Endothelial cell of umbilical vein (primary cell): ENCODE results near the gene MPIG6B. TPM values are rescaled to one million over a fixed set of nuclear protein-coding genes. Genes with fewer than 3 reads are reported as not detected.

ENCODE experiments used
- BruUV-seq: library from RNA; stranded (reverse); fragments of 400-500 nt; replicated peaks from 2 replicates; lab custom pipeline; 2021; lab: Mats Ljungman, UMichigan
- CTCF ChIA-PET: fragments of 300-600, 350-600 bp; sonication (Branson Sonifier 250); formaldehyde crosslinking; loops from one replicate; lab custom pipeline; 2021; ENCODE audit warnings: antibody characterized with exemption, inconsistent platforms; lab: Charles Lee
- POLR2A ChIA-PET: fragments of 300-600, 350-600 bp; sonication (Branson Sonifier 250); formaldehyde crosslinking; loops from one replicate; lab custom pipeline; 2021; ENCODE audit warnings: antibody characterized with exemption, inconsistent platforms; lab: Charles Lee
- DNase-seq: peaks from one replicate; pipeline ENCODE4 v3.0.0-alpha.2; 2011; ENCODE audit warnings: low read depth, low spot score
- FAIRE-seq: peaks from 2 replicates; lab custom pipeline; 2011; peaks lifted over from hg19 to GRCh38; lab: Jason Lieb, UNC
- H2AFZ ChIP-seq: 2 replicates; pipeline ENCODE4 v1.6.0; 2012; ENCODE audit warnings: low read depth, low read length, control low read depth, inconsistent platforms
- H3K27ac ChIP-seq: 2 replicates; pipeline ENCODE4 v1.5.1; 2011; ENCODE audit warnings: low read depth, mild to moderate bottlenecking, control low read depth, low read length, moderate library complexity; ENCODE audit not compliant: insufficient read depth
- H3K27me3 ChIP-seq, 2 experiments: 2 replicates each; pipeline versions ENCODE4 v1.6.0 to v1.6.1; 2011; ENCODE audit warnings: low read length in 2 of 2, mixed read lengths in 1 of 2; ENCODE audit not compliant: control insufficient read depth in 2 of 2, insufficient read depth in 2 of 2
- H3K36me3 ChIP-seq, 2 experiments: 2 replicates in 1 of 2; 3 replicates in 1 of 2; pipeline ENCODE4 v1.5.1; 2011; ENCODE audit warnings: low read length in 2 of 2, mild to moderate bottlenecking in 1 of 2, moderate library complexity in 1 of 2; ENCODE audit not compliant: control insufficient read depth in 2 of 2, insufficient read depth in 2 of 2; ENCODE audit errors: extremely low read depth in 1 of 2
- H3K4me1 ChIP-seq: 3 replicates; pipeline ENCODE4 v1.5.1; 2011; ENCODE audit warnings: mild to moderate bottlenecking, low read length; ENCODE audit not compliant: control insufficient read depth, insufficient read depth; ENCODE audit errors: extremely low read depth
- H3K4me2 ChIP-seq: 2 replicates; pipeline ENCODE4 v1.6.1; 2011; ENCODE audit warnings: low read length, control low read depth, mixed read lengths; ENCODE audit not compliant: insufficient read depth
- H3K4me3 ChIP-seq, 3 experiments: fragments of 200-600 bp in 1 of 3; sonication (generic), shearing (Covaris generic) in 1 of 3; replicated peaks in 1 of 3; 2 replicates each; pipeline ENCODE4 v1.5.1; 2011 to 2016; ENCODE audit warnings: control low read depth in 3 of 3, low read length in 3 of 3, mild to moderate bottlenecking in 2 of 3, inconsistent platforms in 1 of 3, low read depth in 1 of 3, moderate library complexity in 1 of 3; ENCODE audit not compliant: insufficient read depth in 1 of 3
- H3K79me2 ChIP-seq: 2 replicates; pipeline ENCODE4 v1.6.0; 2012; ENCODE audit warnings: low read length, inconsistent platforms; ENCODE audit not compliant: control insufficient read depth, insufficient read depth
- H3K9ac ChIP-seq: replicated peaks from 2 replicates; pipeline ENCODE3; 2011; ENCODE audit warnings: low read length, control low read depth; ENCODE audit not compliant: insufficient read depth; ENCODE audit errors: extremely low read depth
- H3K9me1 ChIP-seq: replicated peaks from 3 replicates; pipeline ENCODE4 v1.6.0; 2011; ENCODE audit warnings: mild to moderate bottlenecking, low read length; ENCODE audit not compliant: control insufficient read depth, insufficient read depth; ENCODE audit errors: extremely low read depth
- H3K9me3 ChIP-seq: replicated peaks from 2 replicates; pipeline ENCODE4 v1.5.1; 2012; ENCODE audit warnings: low read length, inconsistent platforms; ENCODE audit not compliant: control insufficient read depth, insufficient read depth
- H4K20me1 ChIP-seq: replicated peaks from 2 replicates; pipeline ENCODE3; 2011; ENCODE audit warnings: mild to moderate bottlenecking, low read length; ENCODE audit not compliant: control insufficient read depth, insufficient read depth; ENCODE audit errors: extremely low read depth
- EZH2 ChIP-seq: IDR thresholded peaks from 2 replicates; pipeline ENCODE4 v1.6.1; 2012; ENCODE audit warnings: borderline replicate concordance, low read depth, mild to moderate bottlenecking, moderate library complexity, low read length, inconsistent platforms; ENCODE audit not compliant: severe bottlenecking
- FOS ChIP-seq: IDR thresholded peaks from 2 replicates; pipeline ENCODE4 v1.6.1; 2011; ENCODE audit warnings: mild to moderate bottlenecking, low read length, moderate library complexity, borderline replicate concordance; ENCODE audit not compliant: insufficient read depth
- GATA2 ChIP-seq: IDR thresholded peaks from 2 replicates; pipeline ENCODE4 v1.7.0; 2011; ENCODE audit warnings: low read depth, mild to moderate bottlenecking, moderate library complexity, mixed read lengths, low read length; ENCODE audit not compliant: insufficient read length, insufficient read depth
- JUN ChIP-seq: IDR thresholded peaks from 2 replicates; pipeline ENCODE4 v1.6.1; 2011; ENCODE audit warnings: borderline replicate concordance, low read depth; ENCODE audit not compliant: insufficient read length, insufficient read depth
- MYC ChIP-seq: IDR thresholded peaks from one replicate; pipeline ENCODE4 v1.6.1; 2011; ENCODE audit warnings: mild to moderate bottlenecking, low read depth, low read length
- POLR2A ChIP-seq: IDR thresholded peaks from 2 replicates; pipeline ENCODE4 v1.6.1; 2012; ENCODE audit warnings: low read depth, mild to moderate bottlenecking, control low read depth, low read length
- POLR2AphosphoS5 ChIP-seq: IDR thresholded peaks from 2 replicates; pipeline ENCODE4 v1.6.1; 2012; ENCODE audit warnings: low read depth, mild to moderate bottlenecking, control low read depth, low read length, moderate library complexity; ENCODE audit not compliant: insufficient read depth
- dilution Hi-C: fragments of 300-500 bp; cut with MboI; formaldehyde crosslinking; loops from one replicate; pipeline ENCODE4 v1.15.0; 2019; ENCODE audit warnings: low sequenced_read_pairs; ENCODE audit not compliant: extremely low pct_ligation_motif_present
- intact Hi-C: fragments of 100-400 bp; cut with micrococcal nuclease; formaldehyde crosslinking; loops from one replicate; pipeline ENCODE4 v1.10.0; 2022
- polyA plus RNA-seq, 4 experiments: library from polyadenylated mRNA; depleted of rRNA in 3 of 4; stranded (reverse) in 3 of 4; unstranded in 1 of 4; fragments of >200 nt; gene quantifications; 2 replicates each; pipeline versions ENCODE4 v1.2.1 to v1.2.3, GENCODE V29; 2011 to 2012; ENCODE audit warnings: missing spikeins in 1 of 4
- total RNA-seq: library from RNA; stranded (reverse); gene quantifications from 2 replicates; pipeline ENCODE4 v1.2.3, GENCODE V29; 2021
- TF ChIP-seq, protein P1 (sequence below): IDR thresholded peaks from 2 replicates; pipeline ENCODE4 v1.6.1; 2011; ENCODE audit not compliant: insufficient read depth, insufficient read length
- TF ChIP-seq, protein P2 (sequence below), 2 donors: IDR thresholded peaks; 1 replicate in 1 of 2; 2 replicates in 1 of 2; pipeline ENCODE4 v1.5.1; 2011; ENCODE audit warnings: low read length in 2 of 2, mild to moderate bottlenecking in 2 of 2, moderate library complexity in 2 of 2, control low read depth in 1 of 2, inconsistent platforms in 1 of 2, low read depth in 1 of 2; ENCODE audit not compliant: insufficient read depth in 1 of 2; ENCODE audit errors: extremely low read depth in 1 of 2

The MPIG6B gene
- total and polyA plus RNA-seq, 2 donors (not counting 3 experiments of a cell fraction or from before 2014, with no cell fraction given): not detected

DNA sequence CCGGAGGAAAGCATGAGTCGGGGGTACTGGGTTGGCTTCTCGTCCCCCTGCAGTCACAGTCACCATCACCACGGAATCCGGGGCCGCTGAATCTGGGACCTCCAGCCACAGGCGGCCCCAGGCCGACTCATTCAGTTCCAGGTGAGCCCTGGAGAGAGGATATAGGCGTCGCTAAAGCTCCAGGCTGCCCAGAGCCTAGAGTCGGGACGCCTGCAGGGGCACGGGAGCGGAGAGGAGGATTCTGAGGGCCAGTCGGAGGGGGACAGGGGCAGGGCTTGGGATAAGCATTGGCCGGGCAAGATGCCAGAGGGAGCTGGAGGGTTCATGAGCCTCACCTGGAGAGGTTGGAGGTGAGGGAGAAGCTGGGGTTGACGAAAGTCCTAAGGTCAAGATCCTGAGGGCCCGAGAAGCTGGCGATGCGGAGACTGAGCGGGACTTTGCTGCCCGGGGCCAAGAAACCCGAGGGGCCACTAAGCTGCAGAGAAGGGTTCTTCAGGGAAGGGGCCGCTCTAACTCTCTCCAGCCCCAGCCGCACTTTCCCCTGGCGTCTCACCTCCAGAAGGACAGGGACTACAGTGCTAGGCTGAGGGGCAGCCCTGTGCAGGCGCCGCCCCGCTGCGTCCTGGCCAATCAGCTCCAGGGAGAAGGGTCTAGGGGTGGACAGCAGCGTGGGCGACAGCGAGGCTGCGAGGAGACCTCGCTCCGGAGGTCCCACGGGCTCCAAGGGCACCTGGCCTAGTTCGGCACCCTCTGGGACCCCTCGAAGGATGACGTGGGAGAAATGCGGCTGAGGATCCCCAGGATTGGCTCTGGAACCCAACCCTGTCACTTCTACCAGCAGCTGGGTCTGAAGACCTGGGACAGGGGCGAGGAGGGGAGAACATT, 43.0 kb downstream of the MPIG6B start:
- Histone ChIP-seq H3K9me3 (no peaks in the 10 kb centered on the region), H4K20me1 (no peaks in the 10 kb centered on the region), H3K27ac (no peak overlapping the region), H3K9ac (no peak overlapping the region), H2AFZ (peak overlapping the region; percentile 38), H3K4me1 (no peaks in the 10 kb centered on the region), H3K79me2 (no peaks in the 10 kb centered on the region), H3K4me2 (no peak overlapping the region), H3K4me3 (peak overlapping the region in 1 of 3 experiments; percentile 6), H3K9me1 (no peaks in the 10 kb centered on the region), H3K36me3 (no peaks in the 10 kb centered on the region), H3K27me3 (no peaks in the 10 kb centered on the region)
- DNase-seq: peak; percentile 25
- dilution Hi-C loops: no loop called here
- no TSS peak for BruUV-seq
- intact Hi-C loops: no loop called here
- POLR2A ChIA-PET: no interaction called here
- TF ChIP-seq POLR2A: no peak
- TF ChIP-seq GATA2: no peak
- TF ChIP-seq JUN: no peak
- no peak for TF ChIP-seq POLR2AphosphoS5
- TF ChIP-seq, protein P1, sequence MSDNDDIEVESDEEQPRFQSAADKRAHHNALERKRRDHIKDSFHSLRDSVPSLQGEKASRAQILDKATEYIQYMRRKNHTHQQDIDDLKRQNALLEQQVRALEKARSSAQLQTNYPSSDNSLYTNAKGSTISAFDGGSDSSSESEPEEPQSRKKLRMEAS: no peak
- TF ChIP-seq EZH2: no peak
- TF ChIP-seq, protein P2, sequence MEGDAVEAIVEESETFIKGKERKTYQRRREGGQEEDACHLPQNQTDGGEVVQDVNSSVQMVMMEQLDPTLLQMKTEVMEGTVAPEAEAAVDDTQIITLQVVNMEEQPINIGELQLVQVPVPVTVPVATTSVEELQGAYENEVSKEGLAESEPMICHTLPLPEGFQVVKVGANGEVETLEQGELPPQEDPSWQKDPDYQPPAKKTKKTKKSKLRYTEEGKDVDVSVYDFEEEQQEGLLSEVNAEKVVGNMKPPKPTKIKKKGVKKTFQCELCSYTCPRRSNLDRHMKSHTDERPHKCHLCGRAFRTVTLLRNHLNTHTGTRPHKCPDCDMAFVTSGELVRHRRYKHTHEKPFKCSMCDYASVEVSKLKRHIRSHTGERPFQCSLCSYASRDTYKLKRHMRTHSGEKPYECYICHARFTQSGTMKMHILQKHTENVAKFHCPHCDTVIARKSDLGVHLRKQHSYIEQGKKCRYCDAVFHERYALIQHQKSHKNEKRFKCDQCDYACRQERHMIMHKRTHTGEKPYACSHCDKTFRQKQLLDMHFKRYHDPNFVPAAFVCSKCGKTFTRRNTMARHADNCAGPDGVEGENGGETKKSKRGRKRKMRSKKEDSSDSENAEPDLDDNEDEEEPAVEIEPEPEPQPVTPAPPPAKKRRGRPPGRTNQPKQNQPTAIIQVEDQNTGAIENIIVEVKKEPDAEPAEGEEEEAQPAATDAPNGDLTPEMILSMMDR (IDR thresholded peaks at IDR 0.05; ENCODE audit: extremely low read depth in 1 of 2, insufficient read depth in 1 of 2, low read depth in 1 of 2, low read length in 2 of 2): no peak
- no peak for TF ChIP-seq FOS
- TF ChIP-seq MYC: no peak
- no peak for FAIRE-seq
- CTCF ChIA-PET: interaction anchor here (1.0 to 1.7 kb wide), 5 partner anchors 8 to 40 kb away, joined by 3 to 6 read pairs (median 3); partner anchors contain the start of gene LSM2
